HEK293 (cell line): Measurements from ENCODE around the gene TPO.

Experiments used
- CTCF ChIA-PET: fragments of 350-600 bp; formaldehyde crosslinking; extraction: SDS; loops from one replicate; lab custom pipeline; 2021; ENCODE audit warnings: antibody characterized with exemption; lab: Yijun Ruan, JAX
- POLR2A ChIA-PET: fragments of 300-600 bp; formaldehyde crosslinking; extraction: SDS; loops from one replicate; lab custom pipeline; 2020; ENCODE audit warnings: antibody characterized with exemption, inconsistent platforms; lab: Yijun Ruan, JAX
- H3K27ac ChIP-seq: fragments of 200-500 bp; sonication (Bioruptor generic); 2 replicates; pipeline ENCODE4 v1.5.1; 2014; ENCODE audit warnings: low read depth, low read length, control low read depth, inconsistent platforms; ENCODE audit errors: extremely low read depth
- H3K36me3 ChIP-seq, 2 experiments: fragments of 200-500 bp in 1 of 2; sonication (Bioruptor generic) in 1 of 2; 1 replicate in 1 of 2; 2 replicates in 1 of 2; pipeline ENCODE4 v1.5.1; 2014 to 2017; ENCODE audit warnings: inconsistent platforms in 2 of 2, low read length in 2 of 2; ENCODE audit not compliant: control insufficient read depth in 2 of 2, insufficient read depth in 1 of 2
- H3K4me1 ChIP-seq: fragments of 200-500 bp; sonication (Bioruptor generic); 2 replicates; pipeline ENCODE4 v1.5.1; 2014; ENCODE audit warnings: mild to moderate bottlenecking, low read length, inconsistent platforms; ENCODE audit not compliant: control insufficient read depth, insufficient read depth
- H3K4me3 ChIP-seq: 2 replicates; pipeline ENCODE4 v1.5.1; 2011; ENCODE audit warnings: low read depth, mild to moderate bottlenecking, control low read depth, low read length, moderate library complexity
- H3K9me3 ChIP-seq: fragments of 200-500 bp; sonication (Bioruptor generic); 2 replicates; pipeline ENCODE4 v1.5.1; 2014; ENCODE audit warnings: low read depth, low read length, inconsistent platforms; ENCODE audit not compliant: control insufficient read depth, insufficient read depth
- EGR2 ChIP-seq: fragments of 450-650 bp; formaldehyde crosslinking; IDR thresholded peaks from 2 replicates; pipeline ENCODE4 v1.5.1; 2016; ENCODE audit warnings: low read depth, missing biosample characterization, missing genetic modification characterization
- HOXC10 ChIP-seq: sonication (generic); formaldehyde crosslinking; IDR thresholded peaks from 2 replicates; pipeline ENCODE4 v1.8.1; 2023; ENCODE audit warnings: mild to moderate bottlenecking, missing genetic modification reagents
- KLF17 ChIP-seq: fragments of 450-650 bp; formaldehyde crosslinking; IDR thresholded peaks from 2 replicates; pipeline ENCODE4 v1.5.1; 2016; ENCODE audit warnings: missing biosample characterization, missing genetic modification characterization
- SALL2 ChIP-seq: fragments of 450-650 bp; formaldehyde crosslinking; IDR thresholded peaks from 2 replicates; pipeline ENCODE4 v1.5.0; 2017; ENCODE audit warnings: missing biosample characterization, mild to moderate bottlenecking, missing genetic modification characterization, borderline replicate concordance
- ZBTB21 ChIP-seq: fragments of 450-650 bp; formaldehyde crosslinking; IDR thresholded peaks from 2 replicates; pipeline ENCODE4 v1.5.1; 2017; ENCODE audit warnings: missing biosample characterization, missing genetic modification characterization
- ZBTB48 ChIP-seq: fragments of 450-650 bp; formaldehyde crosslinking; IDR thresholded peaks from 2 replicates; pipeline ENCODE4 v1.5.1; 2016; ENCODE audit warnings: missing biosample characterization, missing genetic modification characterization
- ZFP69B ChIP-seq: fragments of 450-650 bp; formaldehyde crosslinking; IDR thresholded peaks from 2 replicates; pipeline ENCODE4 v1.5.1; 2016; ENCODE audit warnings: missing biosample characterization, missing genetic modification characterization
- ZNF157 ChIP-seq: fragments of 450-650 bp; formaldehyde crosslinking; IDR thresholded peaks from 2 replicates; pipeline ENCODE4 v1.5.1; 2016; ENCODE audit warnings: missing biosample characterization, missing genetic modification characterization
- ZNF174 ChIP-seq: fragments of 450-650 bp; formaldehyde crosslinking; IDR thresholded peaks from 2 replicates; pipeline ENCODE4 v1.5.0; 2017; ENCODE audit warnings: missing biosample characterization, mild to moderate bottlenecking, missing genetic modification characterization
- ZNF280D ChIP-seq: fragments of 450-650 bp; formaldehyde crosslinking; IDR thresholded peaks from 2 replicates; pipeline ENCODE4 v1.5.1; 2016; ENCODE audit warnings: missing biosample characterization, missing genetic modification characterization
- ZNF341 ChIP-seq: fragments of 450-650 bp; formaldehyde crosslinking; IDR thresholded peaks from 2 replicates; pipeline ENCODE4; 2016; ENCODE audit warnings: low read depth, missing biosample characterization, missing genetic modification characterization
- ZNF394 ChIP-seq: fragments of 450-650 bp; formaldehyde crosslinking; IDR thresholded peaks from 2 replicates; pipeline ENCODE4 v1.5.1; 2016; ENCODE audit warnings: missing biosample characterization, missing genetic modification characterization, mild to moderate bottlenecking, moderate library complexity, borderline replicate concordance
- ZNF398 ChIP-seq: fragments of 450-650 bp; formaldehyde crosslinking; IDR thresholded peaks from 2 replicates; pipeline ENCODE4 v1.5.1; 2017; ENCODE audit warnings: missing biosample characterization, missing genetic modification characterization
- ZNF626 ChIP-seq: fragments of 450-650 bp; sonication (Bioruptor Pico); formaldehyde crosslinking; IDR thresholded peaks from 2 replicates; pipeline ENCODE4 v1.5.1; 2018; ENCODE audit warnings: missing biosample characterization, missing genetic modification characterization, inconsistent platforms
- ZSCAN18 ChIP-seq: fragments of 450-650 bp; formaldehyde crosslinking; IDR thresholded peaks from 2 replicates; pipeline ENCODE4 v1.5.1; 2016; ENCODE audit warnings: missing biosample characterization, missing genetic modification characterization
- ZXDB ChIP-seq: fragments of 450-650 bp; formaldehyde crosslinking; IDR thresholded peaks from 2 replicates; pipeline ENCODE4 v1.5.1; 2016; ENCODE audit warnings: missing biosample characterization, missing genetic modification characterization
- TF ChIP-seq, protein P1 (sequence below): fragments of 450-650 bp; formaldehyde crosslinking; IDR thresholded peaks from 2 replicates; pipeline ENCODE4 v1.5.1; 2016; ENCODE audit warnings: missing biosample characterization, missing genetic modification characterization
- TF ChIP-seq, protein P2 (sequence below): fragments of 450-650 bp; formaldehyde crosslinking; IDR thresholded peaks from 2 replicates; pipeline ENCODE4; 2016; ENCODE audit warnings: missing biosample characterization, missing genetic modification characterization

TPO gene

GRCh38 chr2:1521191-1521877, 108.1 kb downstream of the TPO start:
- H3K36me3 ChIP-seq = no peaks in the 10 kb centered on the region
- H3K4me3 ChIP-seq = no peak overlapping the region
- no peaks in the 10 kb centered on the region for H3K4me1 ChIP-seq
- ChIA-PET POLR2A (no interaction called here), CTCF (interaction anchor here (0.6 kb wide), 1 partner anchor 29 kb away, joined by 3 read pairs; no protein-coding TSS in a partner anchor)
- no peaks in the 10 kb centered on the region for H3K9me3 ChIP-seq
- TF ChIP-seq ZNF394 (tag by site-specific recombination) = no peak
- TF ChIP-seq, protein P1, sequence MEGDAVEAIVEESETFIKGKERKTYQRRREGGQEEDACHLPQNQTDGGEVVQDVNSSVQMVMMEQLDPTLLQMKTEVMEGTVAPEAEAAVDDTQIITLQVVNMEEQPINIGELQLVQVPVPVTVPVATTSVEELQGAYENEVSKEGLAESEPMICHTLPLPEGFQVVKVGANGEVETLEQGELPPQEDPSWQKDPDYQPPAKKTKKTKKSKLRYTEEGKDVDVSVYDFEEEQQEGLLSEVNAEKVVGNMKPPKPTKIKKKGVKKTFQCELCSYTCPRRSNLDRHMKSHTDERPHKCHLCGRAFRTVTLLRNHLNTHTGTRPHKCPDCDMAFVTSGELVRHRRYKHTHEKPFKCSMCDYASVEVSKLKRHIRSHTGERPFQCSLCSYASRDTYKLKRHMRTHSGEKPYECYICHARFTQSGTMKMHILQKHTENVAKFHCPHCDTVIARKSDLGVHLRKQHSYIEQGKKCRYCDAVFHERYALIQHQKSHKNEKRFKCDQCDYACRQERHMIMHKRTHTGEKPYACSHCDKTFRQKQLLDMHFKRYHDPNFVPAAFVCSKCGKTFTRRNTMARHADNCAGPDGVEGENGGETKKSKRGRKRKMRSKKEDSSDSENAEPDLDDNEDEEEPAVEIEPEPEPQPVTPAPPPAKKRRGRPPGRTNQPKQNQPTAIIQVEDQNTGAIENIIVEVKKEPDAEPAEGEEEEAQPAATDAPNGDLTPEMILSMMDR = no peak
- TF ChIP-seq ZNF626 (tag by site-specific recombination) = no peak
- TF ChIP-seq ZXDB = no peak
- TF ChIP-seq ZSCAN18 (tag by site-specific recombination) = no peak
- no peak for TF ChIP-seq ZBTB21 (tag by site-specific recombination)
- no peak for TF ChIP-seq ZBTB48 (tag by site-specific recombination)
- TF ChIP-seq, protein P2, sequence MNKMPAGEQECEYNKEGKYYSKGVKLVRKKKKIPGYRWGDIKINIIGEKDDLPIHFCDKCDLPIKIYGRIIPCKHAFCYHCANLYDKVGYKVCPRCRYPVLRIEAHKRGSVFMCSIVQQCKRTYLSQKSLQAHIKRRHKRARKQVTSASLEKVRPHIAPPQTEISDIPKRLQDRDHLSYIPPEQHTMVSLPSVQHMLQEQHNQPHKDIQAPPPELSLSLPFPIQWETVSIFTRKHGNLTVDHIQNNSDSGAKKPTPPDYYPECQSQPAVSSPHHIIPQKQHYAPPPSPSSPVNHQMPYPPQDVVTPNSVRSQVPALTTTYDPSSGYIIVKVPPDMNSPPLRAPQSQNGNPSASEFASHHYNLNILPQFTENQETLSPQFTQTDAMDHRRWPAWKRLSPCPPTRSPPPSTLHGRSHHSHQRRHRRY (tag by site-specific recombination) = no peak
- no peak for TF ChIP-seq ZNF157
- TF ChIP-seq ZNF280D (tag by site-specific recombination) = no peak
- TF ChIP-seq ZNF398 (tag by site-specific recombination) = no peak
- no peak overlapping the region for H3K27ac ChIP-seq

- POLR2A ChIA-PET = no interaction called here
- Histone ChIP-seq H3K27ac (no peak overlapping the region), H3K4me3 (no peak overlapping the region), H3K36me3 (no peaks in the 10 kb centered on the region), H3K9me3 (no peaks in the 10 kb centered on the region), H3K4me1 (no peaks in the 10 kb centered on the region)
- CTCF ChIA-PET = interaction anchor here (0.6 kb wide), 1 partner anchor 28 kb away, joined by 3 read pairs; no protein-coding TSS in a partner anchor
- TF ChIP-seq ZNF341 (tag by site-specific recombination) = no peak
- TF ChIP-seq, protein P2 (tag by site-specific recombination) = no peak
- TF ChIP-seq EGR2 (tag by site-specific recombination) = no peak
- TF ChIP-seq SALL2 (tag by site-specific recombination) = no peak
- TF ChIP-seq HOXC10 = no peak
- TF ChIP-seq ZFP69B (tag by site-specific recombination) = no peak
- TF ChIP-seq ZNF174 = no peak
- TF ChIP-seq KLF17 (tag by site-specific recombination) = no peak
Measured at GRCh38 chr2:1521878-1522830, 108.9 kb downstream of the TPO start.
